ENCODE measurements around the gene BRIX1.

- TF ChIP-seq, protein P1, sequence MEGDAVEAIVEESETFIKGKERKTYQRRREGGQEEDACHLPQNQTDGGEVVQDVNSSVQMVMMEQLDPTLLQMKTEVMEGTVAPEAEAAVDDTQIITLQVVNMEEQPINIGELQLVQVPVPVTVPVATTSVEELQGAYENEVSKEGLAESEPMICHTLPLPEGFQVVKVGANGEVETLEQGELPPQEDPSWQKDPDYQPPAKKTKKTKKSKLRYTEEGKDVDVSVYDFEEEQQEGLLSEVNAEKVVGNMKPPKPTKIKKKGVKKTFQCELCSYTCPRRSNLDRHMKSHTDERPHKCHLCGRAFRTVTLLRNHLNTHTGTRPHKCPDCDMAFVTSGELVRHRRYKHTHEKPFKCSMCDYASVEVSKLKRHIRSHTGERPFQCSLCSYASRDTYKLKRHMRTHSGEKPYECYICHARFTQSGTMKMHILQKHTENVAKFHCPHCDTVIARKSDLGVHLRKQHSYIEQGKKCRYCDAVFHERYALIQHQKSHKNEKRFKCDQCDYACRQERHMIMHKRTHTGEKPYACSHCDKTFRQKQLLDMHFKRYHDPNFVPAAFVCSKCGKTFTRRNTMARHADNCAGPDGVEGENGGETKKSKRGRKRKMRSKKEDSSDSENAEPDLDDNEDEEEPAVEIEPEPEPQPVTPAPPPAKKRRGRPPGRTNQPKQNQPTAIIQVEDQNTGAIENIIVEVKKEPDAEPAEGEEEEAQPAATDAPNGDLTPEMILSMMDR (conservative IDR thresholded peaks at IDR 0.05; ENCODE audit: low read depth in 2 of 2), result peak; percentile 66 to 70
- no peak for TF ChIP-seq REST (IDR thresholded peaks at IDR 0.05; ENCODE audit: unreplicated experiment)
Observed at GRCh38 chr5:34957857-34958690, 42.6 kb downstream of the BRIX1 start.
